Measurements from ENCODE around the gene SIGLEC10.
A peak's percentile ranks its signal among the peaks of the same experiment; 100 is the strongest.
"Not testable (repeated sequence)": the region's sequence is repeated elsewhere in the genome, so short reads cannot be mapped to it uniquely, and the experiment has no call there.

The SIGLEC10 gene

DNA sequence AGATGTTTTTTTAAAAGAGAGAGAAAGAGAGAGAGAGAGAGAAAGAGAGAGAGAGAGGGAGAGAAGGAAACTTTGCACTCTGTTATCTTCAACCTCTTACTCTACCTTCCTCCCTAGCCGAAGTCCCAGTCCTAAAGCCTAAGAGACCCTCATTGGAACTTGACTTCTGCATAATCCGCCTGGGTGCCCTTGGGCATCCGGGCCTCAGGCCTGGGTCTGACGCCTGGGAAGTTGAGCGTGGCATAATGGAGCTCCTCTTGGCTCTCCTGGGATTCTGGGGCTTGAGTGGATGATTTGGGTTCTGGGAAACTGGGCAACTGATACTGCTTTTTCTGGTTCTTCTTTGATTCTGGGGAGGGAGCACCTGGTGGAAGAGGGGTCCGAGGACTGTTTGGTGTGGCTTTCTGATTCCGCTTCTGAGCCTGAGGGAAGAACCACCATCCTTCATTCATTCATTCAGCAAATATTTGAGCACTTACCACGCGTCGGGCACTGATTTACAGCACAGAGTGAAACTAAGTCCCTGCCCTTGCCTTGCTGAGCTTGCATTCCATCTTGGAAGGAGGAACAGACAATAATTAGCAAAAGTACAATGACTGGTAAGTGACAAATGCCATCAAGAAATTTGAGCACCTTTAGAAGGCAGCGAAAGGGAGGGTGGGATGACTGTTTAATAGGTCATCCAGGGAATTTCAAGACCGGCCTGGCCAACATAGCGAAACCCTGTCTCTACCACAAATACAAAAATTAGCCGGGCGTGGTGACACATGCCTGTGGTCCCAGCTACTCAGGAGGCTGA is 6.3 kb downstream of the SIGLEC10 start:
- Histone ChIP-seq H3K9ac (ENCODE audit: low read length) (no peak overlapping the region), H3K79me2 (ENCODE audit: insufficient read depth, low read length) (no peaks in the 10 kb centered on the region)
- TF ChIP-seq, protein P1, sequence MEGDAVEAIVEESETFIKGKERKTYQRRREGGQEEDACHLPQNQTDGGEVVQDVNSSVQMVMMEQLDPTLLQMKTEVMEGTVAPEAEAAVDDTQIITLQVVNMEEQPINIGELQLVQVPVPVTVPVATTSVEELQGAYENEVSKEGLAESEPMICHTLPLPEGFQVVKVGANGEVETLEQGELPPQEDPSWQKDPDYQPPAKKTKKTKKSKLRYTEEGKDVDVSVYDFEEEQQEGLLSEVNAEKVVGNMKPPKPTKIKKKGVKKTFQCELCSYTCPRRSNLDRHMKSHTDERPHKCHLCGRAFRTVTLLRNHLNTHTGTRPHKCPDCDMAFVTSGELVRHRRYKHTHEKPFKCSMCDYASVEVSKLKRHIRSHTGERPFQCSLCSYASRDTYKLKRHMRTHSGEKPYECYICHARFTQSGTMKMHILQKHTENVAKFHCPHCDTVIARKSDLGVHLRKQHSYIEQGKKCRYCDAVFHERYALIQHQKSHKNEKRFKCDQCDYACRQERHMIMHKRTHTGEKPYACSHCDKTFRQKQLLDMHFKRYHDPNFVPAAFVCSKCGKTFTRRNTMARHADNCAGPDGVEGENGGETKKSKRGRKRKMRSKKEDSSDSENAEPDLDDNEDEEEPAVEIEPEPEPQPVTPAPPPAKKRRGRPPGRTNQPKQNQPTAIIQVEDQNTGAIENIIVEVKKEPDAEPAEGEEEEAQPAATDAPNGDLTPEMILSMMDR (IDR thresholded peaks at IDR 0.05; ENCODE audit: insufficient read depth, low read length, poor library complexity, severe bottlenecking), result no peak
- TF ChIP-seq EZH2phosphoT487 (conservative IDR thresholded peaks at IDR 0.05; ENCODE audit: low read length), result no peak

GRCh38 chr19:51407511-51408131 is 9.8 kb downstream of the SIGLEC10 start:
- Histone ChIP-seq H3K9ac (ENCODE audit: low read length) (no peak overlapping the region), H2AFZ (ENCODE audit: low read depth, low read length, severe bottlenecking) (no peak overlapping the region), H3K4me3 (ENCODE audit: insufficient read depth, low read length, poor library complexity, severe bottlenecking) (no peak overlapping the region), H3F3A (ENCODE audit: insufficient read depth) (no peaks in the 10 kb centered on the region), H3K4me2 (ENCODE audit: low read depth, low read length, poor library complexity, severe bottlenecking) (no peak overlapping the region), H3K27ac (ENCODE audit: low read depth, low read length) (no peak overlapping the region), H3K27me3 (ENCODE audit: low read length) (no peaks in the 10 kb centered on the region), H4K20me1 (ENCODE audit: low read depth, low read length) (no peaks in the 10 kb centered on the region), H3K9me2 (replicated peaks; ENCODE audit: insufficient read depth, low read length) (no peaks in the 10 kb centered on the region), H3K79me2 (ENCODE audit: insufficient read depth, low read length) (no peaks in the 10 kb centered on the region), H3K9me3 (ENCODE audit: insufficient read depth, low read length) (no peaks in the 10 kb centered on the region), H3K36me3 (ENCODE audit: low read length) (no peaks in the 10 kb centered on the region)
- TF ChIP-seq EZH2phosphoT487 (conservative IDR thresholded peaks at IDR 0.05; ENCODE audit: low read length), result no peak
- TF ChIP-seq, protein P1 (IDR thresholded peaks at IDR 0.05; ENCODE audit: insufficient read depth, low read length, poor library complexity, severe bottlenecking), result peak; percentile 34

More for the DNA sequence above, 6.3 kb downstream of the SIGLEC10 start:
- Histone ChIP-seq H3K4me3 (ENCODE audit: insufficient read depth, low read length, poor library complexity, severe bottlenecking) (no peak overlapping the region), H3K9me3 (ENCODE audit: insufficient read depth, low read length) (no peaks in the 10 kb centered on the region), H3K27me3 (ENCODE audit: low read length) (no peaks in the 10 kb centered on the region), H3K4me2 (ENCODE audit: low read depth, low read length, poor library complexity, severe bottlenecking) (no peak overlapping the region), H3K36me3 (ENCODE audit: low read length) (no peaks in the 10 kb centered on the region), H2AFZ (ENCODE audit: low read depth, low read length, severe bottlenecking) (no peak overlapping the region), H3K9me2 (replicated peaks; ENCODE audit: insufficient read depth, low read length) (no peaks in the 10 kb centered on the region), H4K20me1 (ENCODE audit: low read depth, low read length) (no peaks in the 10 kb centered on the region), H3F3A (ENCODE audit: insufficient read depth) (no peaks in the 10 kb centered on the region), H3K27ac (ENCODE audit: low read depth, low read length) (no peak overlapping the region)

DNA sequence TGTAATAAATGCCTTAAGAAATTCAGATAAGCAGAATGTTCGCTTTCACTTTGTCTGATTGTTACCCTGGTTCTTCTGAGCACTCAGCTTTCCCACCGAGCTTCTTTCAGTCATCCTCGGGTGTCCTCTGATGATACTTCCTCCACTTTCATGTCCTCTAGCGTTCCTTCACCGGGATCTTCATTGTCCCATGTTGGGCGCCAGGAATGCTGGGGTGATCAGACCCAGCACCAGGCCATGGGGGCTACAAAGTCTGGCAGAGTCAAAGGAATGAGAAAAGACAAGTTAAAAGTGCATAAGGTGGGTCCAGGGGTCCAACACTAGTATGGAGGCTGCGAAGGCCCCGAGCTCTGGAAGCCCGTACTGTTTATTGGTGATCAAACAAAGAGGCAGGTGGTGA is 15.3 kb downstream of the SIGLEC10 start:
- H3K79me2 ChIP-seq (ENCODE audit: insufficient read depth, low read length), result no peaks in the 10 kb centered on the region
- no peaks in the 10 kb centered on the region for H3K36me3 ChIP-seq (ENCODE audit: low read length)
- H3K27me3 ChIP-seq (ENCODE audit: low read length), result no peaks in the 10 kb centered on the region
- TF ChIP-seq, protein P1 (IDR thresholded peaks at IDR 0.05; ENCODE audit: insufficient read depth, low read length, poor library complexity, severe bottlenecking), result no peak
- no peak for TF ChIP-seq EZH2phosphoT487 (conservative IDR thresholded peaks at IDR 0.05; ENCODE audit: low read length)
- no peak overlapping the region for H3K27ac ChIP-seq (ENCODE audit: low read depth, low read length)
- H3K9ac ChIP-seq (ENCODE audit: low read length), result no peak overlapping the region
- H3K4me3 ChIP-seq (ENCODE audit: insufficient read depth, low read length, poor library complexity, severe bottlenecking), result no peak overlapping the region
- no peaks in the 10 kb centered on the region for H3K9me2 ChIP-seq (replicated peaks; ENCODE audit: insufficient read depth, low read length)
- no peak overlapping the region for H3K4me2 ChIP-seq (ENCODE audit: low read depth, low read length, poor library complexity, severe bottlenecking)
- no peaks in the 10 kb centered on the region for H3F3A ChIP-seq (ENCODE audit: insufficient read depth)
- H3K9me3 ChIP-seq (ENCODE audit: insufficient read depth, low read length), result no peaks in the 10 kb centered on the region
- no peaks in the 10 kb centered on the region for H4K20me1 ChIP-seq (ENCODE audit: low read depth, low read length)
- no peak overlapping the region for H2AFZ ChIP-seq (ENCODE audit: low read depth, low read length, severe bottlenecking)

- not testable (repeated sequence) for H3K27ac ChIP-seq (ENCODE audit: low read depth, low read length); H2AFZ ChIP-seq (ENCODE audit: low read depth, low read length, severe bottlenecking); H3K4me3 ChIP-seq (ENCODE audit: insufficient read depth, low read length, poor library complexity, severe bottlenecking)
Measured at GRCh38 chr19:51399936-51400335, 17.5 kb downstream of the SIGLEC10 start.

More at GRCh38 chr19:51399936-51400335, 17.5 kb downstream of the SIGLEC10 start:
- H3F3A ChIP-seq (ENCODE audit: insufficient read depth), result peaks cover 16% of the 10 kb centered on the region; the same call in 1 of the 2 replicates
- H3K79me2 ChIP-seq (ENCODE audit: insufficient read depth, low read length); H3K4me2 ChIP-seq (ENCODE audit: low read depth, low read length, poor library complexity, severe bottlenecking); H3K9ac ChIP-seq (ENCODE audit: low read length); H4K20me1 ChIP-seq (ENCODE audit: low read depth, low read length); H3K9me2 ChIP-seq (replicated peaks; ENCODE audit: insufficient read depth, low read length); H3K27me3 ChIP-seq (ENCODE audit: low read length); H3K36me3 ChIP-seq (ENCODE audit: low read length); H3K9me3 ChIP-seq (ENCODE audit: insufficient read depth, low read length): not testable (repeated sequence)

Measured in SU-DHL-6 (cell line).